Breast epithelium (tissue), 3 donors: ENCODE data around the gene NRIP1.

ENCODE experiments used
- CTCF ChIP-seq, 3 donors: fragments of 450-650 bp; IDR thresholded peaks; one replicate each; pipeline ENCODE4 v1.5.1; 2016 to 2017; ENCODE audit warnings: antibody characterized with exemption in 3 of 3, mild to moderate bottlenecking in 3 of 3, moderate library complexity in 3 of 3
- POLR2A ChIP-seq: fragments of 450-650 bp; IDR thresholded peaks from one replicate; pipeline ENCODE4 v1.6.1; 2016; ENCODE audit warnings: antibody characterized with exemption, mild to moderate bottlenecking, moderate library complexity

GRCh38 chr21:14913638-14914037, 151.2 kb downstream of the NRIP1 start:
- TF ChIP-seq POLR2A (no peak), CTCF (IDR thresholded peaks at IDR 0.05) (no peak)
